ENCODE data around the gene NRAP.

DNA sequence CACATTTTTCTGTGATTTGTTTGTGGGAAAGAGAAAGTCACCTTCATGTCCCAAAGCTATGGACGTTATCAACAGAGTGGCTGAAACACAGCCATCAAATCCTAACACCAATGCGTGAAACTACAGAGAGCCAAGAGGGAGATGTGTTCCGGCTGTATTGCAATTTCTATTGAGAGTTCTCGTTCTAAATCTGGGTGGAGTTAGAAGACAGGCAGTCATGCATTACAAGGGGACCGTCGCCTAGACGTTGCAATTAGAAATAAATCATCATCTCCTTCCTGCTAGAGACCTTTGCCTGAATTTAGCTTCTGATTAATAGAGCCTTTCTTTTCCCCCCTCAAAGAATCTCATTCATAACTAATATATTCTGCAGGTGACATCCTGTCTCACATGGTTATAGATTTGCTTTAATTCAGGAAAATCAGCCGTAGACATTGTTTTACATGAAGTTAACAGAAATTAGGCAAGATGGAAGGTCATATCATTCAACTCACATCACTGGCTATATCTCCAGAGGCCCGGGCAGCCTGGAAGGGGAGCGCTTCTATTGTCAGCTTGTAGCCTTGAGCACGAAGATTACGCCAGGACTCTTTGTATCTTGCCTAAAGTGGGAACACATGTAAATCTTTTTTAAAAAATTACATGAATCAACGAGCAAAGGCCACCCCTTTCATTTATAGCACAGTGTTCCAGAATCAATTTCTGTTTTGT is 58.4 kb downstream of the NRAP start:
- TF ChIP-seq CTCF (optimal IDR thresholded peaks at IDR 0.05 in 1 of 3, IDR thresholded peaks at IDR 0.05 in 1 of 3, conservative IDR thresholded peaks at IDR 0.05 in 1 of 3; ENCODE audit: extremely low read depth in 1 of 3, insufficient read depth in 2 of 3, low read length in 3 of 3) (no peak), EZH2 (IDR thresholded peaks at IDR 0.05; ENCODE audit: low read length) (no peak)
